RKO (cell line): ENCODE measurements around the gene SLC16A12.

ENCODE experiments used
- DNase-seq: peaks from one replicate; pipeline ENCODE4 v3.0.0-alpha.2; 2016; ENCODE audit warnings: low spot score

SLC16A12 gene

GRCh38 chr10:89535171-89536012 is at the start of gene SLC16A12:
Gene SLC16A12, minus strand, starts transcription at chr10:89535594. Its CDS starts 73,016 bp downstream, at chr10:89462578.
- no peak for DNase-seq

GRCh38 chr10:89582022-89582421 is 46.6 kb upstream of the SLC16A12 start:
- DNase-seq, result no peak

GRCh38 chr10:89580243-89580642 is 44.8 kb upstream of the SLC16A12 start:
- DNase-seq, result no peak

DNA sequence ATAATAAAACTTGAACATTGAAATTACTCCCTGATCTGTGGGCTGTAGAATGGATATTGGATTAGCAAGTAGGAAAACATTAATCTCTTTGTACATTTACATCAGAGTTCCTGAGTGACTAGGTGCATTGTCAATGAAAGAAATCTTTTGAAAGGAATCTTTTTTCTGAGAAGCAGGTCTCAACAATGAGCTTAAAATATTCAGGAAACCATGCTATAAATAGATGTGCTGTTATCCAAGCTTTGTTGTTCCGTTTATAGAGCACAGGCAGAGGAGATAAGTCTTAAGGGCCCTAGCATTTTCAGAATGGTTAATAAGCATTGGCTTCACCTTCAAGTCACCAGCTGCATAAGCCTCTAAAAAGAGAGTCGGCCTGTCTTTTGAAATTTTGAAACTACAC is 41.3 kb upstream of the SLC16A12 start:
- DNase-seq, result no peak

DNA sequence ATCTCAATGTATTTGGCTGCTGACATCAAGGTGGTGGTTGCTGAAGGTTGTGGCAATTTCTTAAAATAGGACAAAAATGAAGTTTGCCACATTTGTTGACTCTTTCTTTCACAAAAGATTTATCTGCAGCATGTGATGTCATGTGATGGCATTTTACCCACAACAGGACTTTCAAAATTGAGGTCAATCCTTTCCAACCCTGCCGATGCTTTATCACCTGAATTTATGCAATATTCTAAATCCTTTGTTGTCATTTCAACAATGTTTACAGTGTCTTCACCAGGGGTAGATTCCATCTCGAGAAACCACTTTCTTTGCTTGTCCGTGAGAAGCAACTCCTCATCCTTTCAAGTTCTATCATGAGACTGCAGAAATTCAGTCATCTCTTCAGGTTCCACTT is 40.6 kb upstream of the SLC16A12 start:
- no peak for DNase-seq

DNA sequence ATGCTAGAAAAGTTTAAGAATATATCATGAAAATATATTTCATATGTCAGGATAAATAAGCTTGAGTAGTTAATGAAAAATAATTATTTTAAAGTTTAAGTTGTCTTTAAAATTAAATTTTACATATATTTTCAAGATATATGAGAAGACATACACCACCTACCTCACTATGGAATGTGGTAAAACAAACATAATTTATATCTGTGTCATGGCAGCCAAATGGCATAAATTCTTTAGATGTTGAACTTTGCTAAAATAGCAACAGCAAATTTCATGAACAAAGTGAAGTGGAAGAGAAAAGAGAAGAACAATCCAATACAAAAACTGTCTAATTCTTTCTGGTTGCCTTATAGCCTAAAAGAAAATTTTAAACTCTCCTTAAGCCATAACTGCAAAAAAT is 39.6 kb upstream of the SLC16A12 start:
- DNase-seq, result no peak

DNA sequence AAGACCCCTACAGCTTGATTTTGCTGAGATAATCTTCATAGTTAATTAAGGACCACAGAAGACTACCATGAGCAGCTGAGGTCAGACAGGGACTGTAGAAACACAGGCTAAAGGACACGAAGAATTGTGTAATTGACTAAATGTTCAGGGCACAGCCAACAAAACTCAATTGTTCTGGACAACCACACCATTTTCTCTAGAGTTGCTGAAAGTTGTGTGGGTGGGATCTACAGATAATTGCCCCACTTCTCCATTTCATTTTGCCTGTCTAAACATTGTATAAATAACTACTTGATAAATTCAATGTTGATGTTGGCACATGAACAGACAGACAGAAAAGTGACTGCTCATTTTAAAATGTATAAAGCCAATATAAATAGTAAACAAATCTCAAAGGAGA is 39.0 kb upstream of the SLC16A12 start:
- no peak for DNase-seq

DNA sequence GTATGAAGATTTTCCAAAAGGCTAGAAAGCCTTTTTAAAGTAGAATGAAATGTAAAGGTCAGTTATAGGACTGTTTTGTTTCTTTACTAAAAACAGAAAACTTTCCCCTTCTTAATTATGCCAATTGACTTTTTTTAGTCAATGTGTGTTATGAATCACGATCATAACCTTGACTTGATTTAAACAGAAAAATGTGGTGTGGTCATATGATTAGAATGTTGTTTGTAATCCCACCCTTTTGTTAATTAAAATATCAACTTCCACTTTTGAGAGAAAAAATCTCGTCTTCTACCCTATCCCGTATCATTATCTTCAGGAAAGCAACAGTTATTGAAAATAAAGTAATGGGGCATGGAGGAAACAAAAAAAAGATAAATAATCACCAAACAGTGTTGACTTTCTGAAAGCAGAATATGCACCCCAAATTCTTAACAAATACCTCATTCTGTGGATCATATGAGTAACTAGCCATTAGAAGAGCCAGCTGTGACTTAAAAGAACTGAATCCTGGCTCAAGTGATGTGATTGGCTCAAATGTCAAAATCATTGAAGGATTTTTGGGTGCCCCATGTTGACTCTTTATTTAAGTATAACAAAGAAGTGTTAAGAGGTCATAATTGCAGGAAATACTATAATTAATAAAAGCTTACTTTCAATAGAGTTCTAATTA is 32.3 kb upstream of the SLC16A12 start:
- no peak for DNase-seq

DNA sequence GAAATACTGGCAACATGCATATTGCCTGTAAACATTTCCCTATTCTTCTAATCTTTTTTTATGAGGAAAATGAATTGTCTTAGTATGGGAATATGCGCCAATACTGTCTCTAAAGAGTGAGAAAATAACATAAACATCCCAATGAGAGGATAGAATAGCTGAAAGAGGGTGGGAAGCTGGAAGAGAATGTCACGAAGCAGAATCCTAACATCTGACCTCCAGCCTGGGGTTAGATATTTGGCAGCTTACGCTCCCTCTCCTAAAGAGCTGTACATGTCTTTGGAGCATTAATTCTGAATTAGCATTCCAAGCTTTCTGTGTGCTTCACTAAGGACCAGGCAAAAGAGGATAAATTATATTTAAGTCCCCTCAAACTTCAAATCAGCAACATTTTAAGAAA is 31.6 kb upstream of the SLC16A12 start:
- DNase-seq, result no peak

GRCh38 chr10:89566095-89566950 is 30.9 kb upstream of the SLC16A12 start:
- DNase-seq, result no peak

- DNase-seq, result no peak
Measured at GRCh38 chr10:89565180-89565579, 29.8 kb upstream of the SLC16A12 start.

DNA sequence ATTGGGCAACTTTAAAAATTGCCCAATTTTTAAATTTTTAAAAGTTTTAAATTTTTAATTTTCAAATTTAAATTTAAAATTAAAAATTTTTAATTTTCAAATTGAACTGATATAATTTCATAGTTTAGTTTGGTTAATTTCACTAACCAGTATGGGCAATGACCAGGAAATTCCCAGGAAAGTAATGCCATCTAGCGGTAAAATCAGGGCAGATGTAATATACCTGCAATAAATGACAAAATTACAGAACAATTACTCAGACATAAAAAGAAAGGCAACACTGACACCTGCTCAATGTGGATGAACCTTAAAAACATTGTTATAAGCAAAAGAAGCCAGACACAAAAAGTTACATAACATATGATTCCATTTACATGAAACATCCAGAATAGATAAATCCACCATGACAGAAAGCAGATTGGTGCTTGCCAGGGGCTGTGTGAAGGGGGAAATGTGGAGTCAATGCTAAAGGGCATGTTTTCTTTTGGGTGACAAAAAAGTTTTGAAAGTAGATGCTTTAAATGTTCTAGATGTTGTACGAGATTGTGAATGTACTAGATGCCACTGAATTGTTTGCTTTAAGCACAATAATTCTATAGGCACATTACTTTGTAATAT is 28.6 kb upstream of the SLC16A12 start:
- peak; percentile 60 for DNase-seq

DNA sequence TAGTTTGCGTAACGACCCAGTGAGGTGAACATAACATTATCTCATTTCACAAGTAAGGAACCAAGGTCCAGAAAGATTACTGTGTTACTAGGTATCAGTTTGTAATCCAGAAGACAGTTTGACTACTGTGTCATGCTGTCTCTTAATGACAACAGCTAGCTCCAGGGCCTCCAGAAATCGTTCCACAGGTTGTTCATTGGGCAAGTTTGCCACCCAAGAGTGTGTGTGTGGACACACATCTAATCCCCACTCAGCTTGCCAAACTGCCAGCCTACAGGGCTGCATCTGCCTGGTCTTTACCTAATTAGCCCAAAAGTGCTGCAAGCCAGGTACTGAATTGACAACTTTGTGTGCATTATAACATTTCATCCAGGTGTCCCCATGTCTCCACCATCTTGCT is 27.9 kb upstream of the SLC16A12 start:
- DNase-seq, result no peak

GRCh38 chr10:89556600-89556999 is 21.2 kb upstream of the SLC16A12 start:
- no peak for DNase-seq

GRCh38 chr10:89555688-89556445 is 20.5 kb upstream of the SLC16A12 start:
- DNase-seq, result peak; percentile 9

DNA sequence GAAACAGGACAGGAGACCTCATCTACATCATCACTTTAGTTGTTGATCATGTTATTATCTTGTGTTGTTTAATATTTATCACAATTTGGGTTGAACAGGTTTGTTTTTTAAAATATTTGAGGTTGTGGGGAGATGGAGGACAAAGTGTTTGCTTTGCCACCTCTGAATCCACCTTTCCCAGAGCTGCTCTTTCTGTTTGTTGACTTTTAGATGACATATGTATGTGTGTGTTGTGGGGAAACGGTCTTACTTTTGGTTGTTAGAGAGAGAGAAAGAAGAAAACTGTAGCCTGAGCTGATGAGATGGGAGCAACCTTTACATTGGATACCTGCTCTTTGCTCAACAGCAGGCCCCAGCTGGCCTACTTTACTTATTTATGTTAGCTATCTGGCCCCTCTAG is 19.0 kb upstream of the SLC16A12 start:
- no peak for DNase-seq

- DNase-seq, result peak; percentile 83
Measured at GRCh38 chr10:89553064-89553734, 17.8 kb upstream of the SLC16A12 start.

- DNase-seq, result no peak
Measured at GRCh38 chr10:89552213-89552612, 16.8 kb upstream of the SLC16A12 start.

- no peak for DNase-seq
Measured at GRCh38 chr10:89550509-89550908, 15.1 kb upstream of the SLC16A12 start.

GRCh38 chr10:89549510-89549909 is 14.1 kb upstream of the SLC16A12 start:
- DNase-seq, result no peak

- DNase-seq, result no peak
Measured at GRCh38 chr10:89548673-89549072, 13.3 kb upstream of the SLC16A12 start.
